CD4-positive, alpha-beta T cell treated with Interleukin-10 for 1 hour (primary cell): Measurements from ENCODE around the gene PPP1R36.
"Not testable (repeated sequence)": the region's sequence is repeated elsewhere in the genome, so short reads cannot be mapped to it uniquely, and the experiment has no call there.

Experiments
- DNase-seq: peaks from one replicate; pipeline ENCODE4 v3.0.0-alpha.2; 2020

The PPP1R36 gene, protein sequence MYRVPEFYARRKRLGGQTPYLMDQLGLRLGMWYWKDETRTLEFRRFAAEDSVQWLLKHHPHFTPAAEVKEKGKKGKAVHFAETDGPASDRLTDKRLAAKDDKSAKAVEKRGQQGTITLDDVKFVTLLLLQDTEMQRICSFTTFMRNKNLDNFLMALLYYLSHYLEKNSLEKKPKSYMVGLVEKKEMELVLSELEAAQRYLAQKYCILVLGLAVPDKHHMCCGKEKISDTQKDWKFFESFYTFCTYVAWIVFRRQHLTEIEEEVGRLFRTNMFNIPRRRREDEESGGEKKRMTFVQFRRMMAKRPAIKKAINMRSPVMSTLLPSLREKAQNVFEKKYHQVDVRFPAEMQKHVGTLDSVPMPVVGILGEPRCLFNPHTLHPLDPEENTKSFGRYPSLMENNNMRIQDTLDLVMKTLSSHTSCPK

DNA sequence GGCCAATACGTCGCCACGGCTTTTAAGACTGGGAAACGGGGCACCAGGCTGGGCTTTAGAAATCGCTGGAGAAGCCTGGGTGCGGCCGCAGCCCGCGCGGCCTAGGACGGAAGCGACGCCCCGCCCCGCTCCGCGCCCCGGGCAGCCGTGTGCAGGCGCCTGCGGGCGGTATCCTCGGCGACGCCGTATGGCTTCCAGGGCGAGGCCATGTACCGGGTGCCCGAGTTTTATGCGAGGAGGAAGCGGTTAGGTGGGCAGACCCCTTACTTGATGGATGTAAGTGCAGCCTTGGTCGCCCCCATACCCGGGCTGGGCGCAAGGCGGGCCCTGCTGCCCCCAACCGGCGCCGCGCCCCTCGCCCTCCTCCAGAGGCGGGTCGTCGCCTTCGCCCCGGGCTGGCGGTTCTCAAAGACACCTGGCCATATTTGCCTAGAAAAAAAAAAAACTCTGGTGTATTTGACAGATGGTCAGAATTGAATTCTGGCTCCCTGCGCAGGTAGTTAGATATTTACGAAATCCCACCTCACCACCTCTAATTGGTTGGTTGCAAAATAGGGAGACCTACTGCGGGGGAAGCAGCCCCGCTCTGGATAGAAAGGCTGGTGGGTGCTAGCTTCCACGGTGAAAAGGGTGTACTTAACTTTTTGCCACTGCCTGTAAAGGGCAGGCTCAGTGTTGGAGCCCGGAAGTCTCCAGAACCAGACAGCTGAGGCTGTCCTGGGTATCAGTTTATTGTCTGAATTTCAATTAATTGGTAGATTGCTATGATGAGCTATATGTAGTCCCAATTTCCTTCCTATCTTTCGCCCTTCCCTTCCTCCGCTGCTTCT lies at the start of gene PPP1R36:
Gene PPP1R36, plus strand, starts transcription at position 171 of the 830 bp plus-strand sequence. Its CDS starts 37 bp downstream, at position 208.
- peak; percentile 47 for DNase-seq

DNA sequence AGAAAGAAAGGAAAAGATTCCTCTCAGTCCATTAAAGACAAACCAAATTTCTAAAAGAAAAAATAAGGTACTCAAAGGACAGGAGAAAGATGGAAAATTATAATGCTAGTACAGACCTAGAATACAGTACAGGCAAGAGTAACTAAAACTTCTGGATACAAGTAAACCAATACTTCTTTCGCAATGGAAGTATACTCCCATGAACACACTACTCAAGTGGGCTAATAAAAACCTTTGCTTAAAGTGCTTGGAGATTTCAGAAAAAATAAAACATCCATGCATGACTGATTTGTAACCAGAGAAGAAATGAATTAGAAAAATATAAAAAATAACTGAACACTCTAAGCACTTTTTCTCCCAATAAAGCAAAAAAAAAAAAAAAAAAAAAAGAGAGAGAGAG lies 49.7 kb upstream of the PPP1R36 start:
- no peak for DNase-seq

GRCh38 chr14:64501411-64502171 lies 48.2 kb upstream of the PPP1R36 start:
- DNase-seq: peak; percentile 50

DNA sequence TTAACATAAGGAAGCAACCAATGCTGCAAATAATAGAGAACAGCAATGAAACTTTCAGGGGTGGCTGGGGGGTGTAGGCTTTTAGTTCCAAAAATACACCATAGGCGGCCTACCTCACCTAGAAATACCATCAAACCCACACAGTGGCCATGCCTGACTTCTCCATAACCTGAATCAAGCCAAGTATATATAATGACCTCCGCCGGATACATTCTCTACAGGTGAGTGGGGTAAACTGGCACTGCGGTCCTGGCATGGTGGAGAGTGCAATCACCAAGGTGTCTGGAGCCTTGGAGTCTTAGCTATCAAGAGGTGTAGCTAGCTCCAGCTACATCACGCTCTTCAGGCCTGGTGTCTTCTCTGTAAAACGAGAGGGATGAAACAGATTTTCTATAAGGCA lies 47.3 kb upstream of the PPP1R36 start:
- peak; percentile 50 for DNase-seq

- peak; percentile 54 for DNase-seq
These were observed 46.8 kb upstream of the PPP1R36 start for GRCh38 chr14:64502887-64503433.

GRCh38 chr14:64503434-64504309 lies 46.1 kb upstream of the PPP1R36 start, which contains the start of gene ZBTB25:
TSS of gene ZBTB25 (minus strand) at chr14:64503838. CDS start at chr14:64490533, 13,305 bp downstream.
- DNase-seq: peak; percentile 98

DNA sequence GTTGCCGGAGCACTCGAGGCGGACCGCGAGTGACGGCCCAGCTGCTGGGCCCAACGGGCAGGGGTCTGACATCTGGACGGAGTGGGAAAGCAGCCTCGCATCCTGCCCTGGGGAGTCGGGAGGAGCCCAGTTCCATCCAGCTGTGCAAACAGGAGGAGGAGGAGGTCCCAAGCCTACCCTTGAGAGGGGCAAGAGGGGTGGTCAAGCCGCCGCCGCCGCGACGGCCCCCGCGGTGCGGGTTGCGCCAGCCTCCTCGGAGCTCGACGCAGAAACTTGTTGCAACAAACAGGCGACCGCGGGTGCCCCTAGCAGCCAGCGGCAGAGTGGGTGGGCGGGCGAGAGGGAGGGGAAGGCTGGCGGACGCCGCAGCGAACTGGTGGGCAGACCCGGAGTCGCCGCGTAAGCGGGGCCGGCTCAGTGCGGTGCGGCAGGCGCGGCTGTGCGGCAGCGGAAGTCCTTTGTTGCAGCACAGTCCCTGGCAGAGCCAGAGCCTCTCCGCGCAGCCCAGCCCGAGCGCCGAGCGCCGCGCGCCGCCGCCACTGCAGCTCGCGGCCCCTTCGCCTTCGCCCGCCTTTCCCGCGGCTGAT lies 45.4 kb upstream of the PPP1R36 start, which contains the start of gene ZBTB1:
Gene ZBTB1, plus strand, starts transcription at position 461 of the 587 bp plus-strand sequence. CDS start 16,735 bp downstream, outside the sequence.
- peak; percentile 87 for DNase-seq

DNA sequence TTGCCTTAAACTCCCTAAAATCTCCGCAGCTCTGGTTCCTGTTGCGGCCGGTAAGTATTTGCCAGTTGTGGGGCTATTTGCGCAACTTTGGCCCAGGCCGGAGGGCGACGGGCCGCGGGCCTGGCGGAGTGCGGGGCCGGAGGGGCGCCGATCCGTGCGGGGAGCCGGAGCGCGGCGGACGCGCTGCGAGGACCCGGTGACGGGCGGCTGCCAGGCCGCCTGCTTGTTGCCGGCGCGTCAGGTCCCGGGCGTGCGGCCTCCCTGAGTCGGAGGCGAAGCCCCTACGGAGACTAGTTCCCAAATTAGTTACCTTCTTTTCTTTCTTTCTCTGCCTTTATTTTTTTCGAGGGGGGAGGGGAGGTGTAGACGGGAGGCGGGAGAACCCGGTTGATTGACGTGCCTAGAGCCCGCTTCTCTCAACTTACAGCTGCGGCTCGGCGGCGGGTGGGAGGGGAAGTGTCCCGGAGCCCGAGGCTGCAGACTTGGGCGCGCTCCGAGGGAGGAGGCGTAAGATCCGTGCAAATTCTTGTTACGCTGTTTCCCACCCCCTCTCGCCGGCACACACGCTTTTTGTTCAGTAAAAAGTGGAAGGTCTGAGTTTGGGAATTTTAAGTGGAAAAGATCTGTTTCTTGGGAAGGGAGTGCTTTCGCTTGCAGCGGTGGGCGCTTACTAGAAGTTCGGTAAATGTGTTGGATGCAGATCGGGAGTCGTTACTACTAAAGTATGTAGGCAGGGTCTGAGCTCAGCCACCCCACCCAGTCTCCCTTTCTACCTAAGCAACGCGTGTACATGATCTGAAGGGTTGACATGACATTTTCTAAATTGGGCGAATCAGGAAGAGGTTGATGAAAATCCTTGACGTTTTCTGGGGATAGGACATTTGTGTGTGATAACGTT lies 44.6 kb upstream of the PPP1R36 start:
- DNase-seq: peak; percentile 89

- DNase-seq: peak; percentile 28
These were observed 43.0 kb upstream of the PPP1R36 start for GRCh38 chr14:64506721-64507120.

DNA sequence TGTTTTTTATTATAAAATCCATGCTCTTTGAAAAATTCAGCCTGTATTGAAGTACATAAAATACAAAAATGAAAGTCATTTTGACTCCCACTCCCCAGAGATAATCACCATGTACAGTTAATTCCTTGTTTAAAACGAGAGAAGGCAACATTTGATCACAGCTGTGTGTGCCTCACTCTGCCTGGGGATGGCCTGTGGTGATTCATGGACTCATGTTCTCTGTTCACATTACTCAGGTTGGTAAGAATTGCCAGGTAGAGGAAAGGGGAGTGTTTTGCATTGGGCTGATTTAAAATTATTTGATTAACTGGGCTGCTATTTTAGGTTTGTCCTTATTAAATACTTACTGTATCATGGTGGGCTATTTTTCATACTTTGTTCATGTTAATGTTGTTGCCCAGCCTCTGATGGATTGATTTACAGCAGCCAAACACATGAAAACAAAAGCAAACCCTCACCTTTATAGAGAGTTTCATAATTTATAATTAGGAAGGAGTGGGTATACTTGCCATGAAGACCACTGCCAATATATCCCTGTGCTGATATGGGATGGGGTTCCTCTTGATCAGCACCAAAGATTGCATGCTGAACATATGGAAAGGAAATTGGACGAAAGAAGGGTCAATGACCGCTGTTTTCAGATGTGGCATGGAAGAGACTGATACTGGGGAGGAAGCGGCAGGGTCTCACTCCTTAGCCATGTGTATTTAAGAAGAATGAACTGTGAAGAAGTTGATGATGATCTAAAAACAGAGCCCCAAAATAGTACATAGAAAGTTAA lies 42.2 kb upstream of the PPP1R36 start:
- DNase-seq: no peak

GRCh38 chr14:64508215-64508776 lies 41.5 kb upstream of the PPP1R36 start:
- DNase-seq: no peak

DNA sequence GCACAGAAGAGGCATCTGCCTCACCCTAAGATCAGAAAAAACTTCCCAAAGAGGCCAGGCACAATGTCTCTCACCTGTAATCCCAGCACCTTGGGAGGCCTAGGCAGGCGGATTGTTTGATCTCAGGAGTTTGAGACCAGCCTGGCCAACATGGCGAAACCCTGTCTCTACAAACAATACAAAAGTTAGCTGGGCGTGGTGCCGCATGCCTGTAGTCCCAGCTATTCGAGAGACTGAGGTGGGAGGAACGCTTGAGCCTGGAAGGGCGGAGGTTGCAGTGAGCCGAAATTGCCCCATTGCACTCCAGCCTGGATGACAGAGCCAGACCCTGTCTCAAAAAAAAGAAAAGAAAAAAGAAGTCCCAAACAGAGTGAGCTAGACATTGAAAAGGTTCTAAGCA lies 40.7 kb upstream of the PPP1R36 start:
- DNase-seq: no peak

DNA sequence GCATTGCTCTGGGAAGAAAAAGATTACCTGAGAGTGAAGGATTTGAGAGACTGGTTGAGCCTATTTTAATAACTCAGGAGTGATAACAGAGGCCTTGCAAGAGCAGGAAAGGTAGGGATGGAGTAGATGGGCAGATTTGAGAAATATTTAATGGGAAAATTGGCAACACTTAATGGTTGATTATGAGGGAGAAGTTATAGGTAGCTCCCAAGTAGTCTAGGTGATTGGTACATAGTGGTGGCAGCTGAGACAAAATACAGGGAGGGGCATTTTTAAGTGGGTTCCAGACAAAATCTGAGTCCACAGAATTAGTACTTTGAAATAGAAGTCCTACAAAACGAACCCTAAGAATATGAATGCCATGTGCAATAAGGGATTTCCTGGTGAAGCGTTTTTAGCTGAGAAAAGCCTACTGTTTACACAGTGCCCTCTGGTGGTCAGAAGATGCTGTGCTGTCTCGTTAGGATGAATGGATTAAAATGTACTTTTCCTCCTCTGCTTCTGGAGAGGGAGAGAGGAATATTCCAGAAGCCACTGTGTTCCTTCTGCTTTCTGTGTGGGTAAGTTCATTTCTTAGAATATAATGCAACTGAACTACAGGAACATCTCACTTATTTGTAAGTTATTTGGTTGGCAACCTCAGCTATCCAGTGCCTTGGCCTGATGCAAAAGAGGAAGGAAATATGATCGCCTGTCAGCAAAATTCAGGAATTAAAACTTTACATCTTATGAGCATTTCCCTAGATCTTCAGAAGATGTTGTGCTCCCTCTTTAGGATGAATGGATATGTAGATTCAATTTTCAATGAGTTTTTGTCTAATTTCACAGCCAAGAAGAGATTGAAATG lies 38.7 kb upstream of the PPP1R36 start:
- peak; percentile 80 for DNase-seq

DNA sequence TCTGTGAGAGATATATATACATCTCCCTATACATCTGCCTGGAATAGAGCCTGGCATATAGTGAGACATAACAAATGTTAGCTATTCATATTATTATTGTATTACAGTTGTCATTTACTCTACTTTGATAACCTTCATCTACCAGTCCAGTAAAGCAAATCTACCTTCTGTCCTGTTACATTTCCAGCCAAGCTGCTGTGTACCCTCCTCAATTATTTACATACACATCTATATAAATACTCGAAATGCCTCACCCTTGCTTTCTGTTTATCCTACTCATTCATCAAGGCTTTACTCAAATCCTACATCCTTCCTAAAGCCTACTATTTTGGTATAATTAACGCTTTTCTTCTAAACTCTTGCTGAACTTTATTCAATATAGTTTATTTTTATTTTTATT lies 36.5 kb upstream of the PPP1R36 start:
- DNase-seq: no peak

- DNase-seq: no peak
These were observed 34.7 kb upstream of the PPP1R36 start for GRCh38 chr14:64515053-64515452.

DNA sequence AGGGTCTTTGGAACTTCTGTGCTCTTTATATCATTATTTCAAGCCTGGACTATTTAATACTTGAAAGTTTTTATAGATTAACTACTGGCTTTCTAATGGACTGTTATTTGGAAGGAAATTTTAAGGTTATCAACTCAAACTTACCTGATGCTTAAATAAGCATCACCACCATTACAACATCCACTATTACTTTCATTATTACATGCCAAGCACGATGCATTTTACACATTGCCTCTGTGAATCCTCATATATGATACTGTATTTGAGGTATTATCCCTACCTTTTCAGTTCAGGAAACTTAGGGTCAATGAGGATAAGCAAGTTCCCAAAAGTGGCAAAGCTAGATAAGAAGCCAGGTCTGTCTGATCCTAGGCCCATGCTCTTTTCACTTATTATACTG lies 32.8 kb upstream of the PPP1R36 start:
- DNase-seq: no peak

DNA sequence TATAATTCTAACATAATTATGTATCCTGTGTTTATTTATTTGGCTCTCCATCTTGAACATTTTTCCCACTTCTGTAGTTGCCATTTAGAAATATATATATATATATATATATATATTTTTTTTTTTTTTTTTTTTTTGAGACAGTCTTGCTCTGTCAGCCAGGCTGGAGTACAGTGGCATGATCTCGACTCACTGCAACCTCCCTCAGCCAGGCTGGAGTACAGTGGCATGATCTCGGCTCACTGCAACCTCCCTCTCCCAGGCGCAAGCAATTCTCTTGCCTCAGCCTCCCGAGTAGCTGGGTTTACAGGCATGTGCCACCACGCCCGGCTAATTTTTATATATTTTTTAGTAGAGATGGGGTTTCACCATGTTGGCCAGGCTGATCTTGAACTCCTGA lies 32.1 kb upstream of the PPP1R36 start:
- DNase-seq: not testable (repeated sequence)

- no peak for DNase-seq
These were observed 31.5 kb upstream of the PPP1R36 start for GRCh38 chr14:64518229-64518628.
